IMR-90 (cell line): ENCODE results near the gene TMC1. TPM values are rescaled to one million over a fixed set of nuclear protein-coding genes. Genes with fewer than 3 reads are reported as not detected.

Source experiments
- ATAC-seq: fragments of 200-7000 bp; cut with Tn5 transposase; 2 replicates; pipeline ENCODE4 v1.9.1; 2020; ENCODE audit warnings: low read depth, mild to moderate bottlenecking, moderate library complexity
- BruUV-seq: library from RNA; stranded (reverse); fragments of 400-500 nt; replicated peaks from 2 replicates; lab custom pipeline; 2021; lab: Mats Ljungman, UMichigan
- CTCF ChIA-PET: fragments of 300-600 bp; formaldehyde crosslinking; extraction: SDS; loops from one replicate; lab custom pipeline; 2021; ENCODE audit warnings: antibody characterized with exemption; lab: Yijun Ruan, JAX
- POLR2A ChIA-PET: fragments of 300-600 bp; sonication (Branson Sonifier 250); formaldehyde crosslinking; loops from one replicate; lab custom pipeline; 2022; ENCODE audit warnings: antibody characterized with exemption; ENCODE audit not compliant: unreplicated experiment; lab: Charles Lee
- DNase-seq: peaks from one replicate; pipeline ENCODE4 v3.0.0; 2013
- H2AFZ ChIP-seq: replicated peaks from 2 replicates; pipeline ENCODE3; 2013; ENCODE audit warnings: low read length, mild to moderate bottlenecking; ENCODE audit not compliant: poor library complexity
- H2AK5ac ChIP-seq: 2 replicates; pipeline ENCODE4 v1.6.1; 2013; ENCODE audit warnings: low read depth, low read length, inconsistent platforms
- H2AK9ac ChIP-seq: replicated peaks from 2 replicates; pipeline ENCODE3; 2013; ENCODE audit warnings: mild to moderate bottlenecking, low read depth, low read length, moderate library complexity; ENCODE audit not compliant: poor library complexity
- H2BK120ac ChIP-seq: 2 replicates; pipeline ENCODE4 v1.6.1; 2013; ENCODE audit warnings: low read depth, low read length, inconsistent platforms
- H2BK15ac ChIP-seq: 3 replicates; pipeline ENCODE4 v1.6.1; 2013; ENCODE audit warnings: low read depth, low read length, inconsistent platforms
- H2BK20ac ChIP-seq: 2 replicates; pipeline ENCODE4 v1.6.1; 2013; ENCODE audit warnings: low read depth, mild to moderate bottlenecking, inconsistent platforms, low read length, moderate library complexity
- H2BK5ac ChIP-seq: 2 replicates; pipeline ENCODE4 v1.6.1; 2013; ENCODE audit warnings: mild to moderate bottlenecking, low read depth, low read length, inconsistent platforms; ENCODE audit not compliant: poor library complexity, severe bottlenecking
- H3K14ac ChIP-seq: replicated peaks from 2 replicates; pipeline ENCODE4 v1.6.1; 2013; ENCODE audit warnings: low read depth, low read length, inconsistent platforms
- H3K18ac ChIP-seq: 2 replicates; pipeline ENCODE4 v1.6.1; 2013; ENCODE audit warnings: low read depth, low read length, control low read depth
- H3K23ac ChIP-seq: 2 replicates; pipeline ENCODE4 v1.6.1; 2013; ENCODE audit warnings: low read depth, low read length, inconsistent platforms
- H3K27ac ChIP-seq: 2 replicates; pipeline ENCODE4 v1.5.1; 2013; ENCODE audit warnings: mild to moderate bottlenecking, control low read depth, low read length; ENCODE audit not compliant: insufficient read depth
- H3K27me3 ChIP-seq: 2 replicates; pipeline ENCODE4 v1.6.1; 2013; ENCODE audit warnings: low read length; ENCODE audit not compliant: control insufficient read depth, insufficient read depth
- H3K36me3 ChIP-seq: 2 replicates; pipeline ENCODE4 v1.6.1; 2013; ENCODE audit warnings: low read length, mixed read lengths; ENCODE audit not compliant: control insufficient read depth, insufficient read depth
- H3K4ac ChIP-seq: 2 replicates; pipeline ENCODE4 v1.6.1; 2013; ENCODE audit warnings: low read depth, low read length, inconsistent platforms
- H3K4me1 ChIP-seq: 2 replicates; pipeline ENCODE4 v1.6.1; 2013; ENCODE audit warnings: low read length, mixed read lengths; ENCODE audit not compliant: control insufficient read depth, insufficient read depth
- H3K4me2 ChIP-seq: 2 replicates; pipeline ENCODE4 v1.6.1; 2013; ENCODE audit warnings: low read depth, mild to moderate bottlenecking, control low read depth, low read length, moderate library complexity
- H3K4me3 ChIP-seq: 2 replicates; pipeline ENCODE4 v1.5.1; 2013; ENCODE audit warnings: low read depth, mild to moderate bottlenecking, control low read depth, low read length, moderate library complexity; ENCODE audit not compliant: insufficient read depth
- H3K56ac ChIP-seq: 2 replicates; pipeline ENCODE4 v1.6.1; 2013; ENCODE audit warnings: low read length, inconsistent platforms; ENCODE audit not compliant: insufficient read depth; ENCODE audit errors: extremely low read depth
- H3K79me1 ChIP-seq, 2 experiments: 2 replicates each; pipeline ENCODE4 v1.6.1; 2013; ENCODE audit warnings: low read length in 2 of 2, inconsistent platforms in 1 of 2, low read depth in 1 of 2
- H3K9ac ChIP-seq: 2 replicates; pipeline ENCODE4 v1.6.1; 2013; ENCODE audit warnings: low read depth, low read length, control low read depth
- H3K9me1 ChIP-seq: 2 replicates; pipeline ENCODE4 v1.6.1; 2013; ENCODE audit warnings: low read length, inconsistent platforms; ENCODE audit not compliant: insufficient read depth
- H3K9me3 ChIP-seq: 2 replicates; pipeline ENCODE4 v1.6.1; 2013; ENCODE audit warnings: low read length; ENCODE audit not compliant: control insufficient read depth, insufficient read depth
- H4K20me1 ChIP-seq: 2 replicates; pipeline ENCODE4 v1.6.1; 2013; ENCODE audit warnings: low read length, inconsistent platforms; ENCODE audit not compliant: insufficient read depth
- H4K5ac ChIP-seq: 2 replicates; pipeline ENCODE4 v1.6.1; 2013; ENCODE audit warnings: mild to moderate bottlenecking, low read depth, low read length, control low read depth
- H4K8ac ChIP-seq, 2 experiments: 2 replicates each; pipeline ENCODE4 v1.6.1; 2013; ENCODE audit warnings: low read depth in 2 of 2, low read length in 2 of 2, control low read depth in 1 of 2, inconsistent platforms in 1 of 2
- H4K91ac ChIP-seq: 2 replicates; pipeline ENCODE4 v1.6.1; 2013; ENCODE audit warnings: low read depth, low read length, inconsistent platforms; ENCODE audit not compliant: insufficient read depth
- BHLHE40 ChIP-seq: fragments of 150-350 bp; IDR thresholded peaks from 2 replicates; pipeline ENCODE4 v1.6.1; 2016; ENCODE audit warnings: mild to moderate bottlenecking, low read depth, low read length
- CEBPB ChIP-seq: IDR thresholded peaks from 2 replicates; pipeline ENCODE4 v1.6.1; 2012; ENCODE audit warnings: low read depth, low read length, improper control_type of control experiment
- CHD1 ChIP-seq: IDR thresholded peaks from 2 replicates; pipeline ENCODE4 v1.6.1; 2012; ENCODE audit warnings: low read depth, low read length, improper control_type of control experiment
- ELK1 ChIP-seq: fragments of 150-350 bp; IDR thresholded peaks from 2 replicates; pipeline ENCODE4 v1.6.1; 2016; ENCODE audit warnings: low read depth, mild to moderate bottlenecking, low read length, moderate library complexity, borderline replicate concordance
- FOS ChIP-seq: fragments of 150-350 bp; IDR thresholded peaks from 2 replicates; pipeline ENCODE4 v1.6.1; 2016; ENCODE audit warnings: low read depth, low read length
- MAFK ChIP-seq: IDR thresholded peaks from 2 replicates; pipeline ENCODE4 v1.6.1; 2012; ENCODE audit warnings: low read depth, low read length, improper control_type of control experiment
- MAZ ChIP-seq: IDR thresholded peaks from 2 replicates; pipeline ENCODE4 v1.6.1; 2012; ENCODE audit warnings: low read depth, mild to moderate bottlenecking, low read length, improper control_type of control experiment, moderate library complexity, borderline replicate concordance
- MXI1 ChIP-seq: IDR thresholded peaks from 2 replicates; pipeline ENCODE4 v1.6.1; 2012; ENCODE audit warnings: low read depth, mild to moderate bottlenecking, low read length, moderate library complexity, borderline replicate concordance
- NFE2L2 ChIP-seq: fragments of 150-350 bp; IDR thresholded peaks from 2 replicates; pipeline ENCODE4 v1.6.1; 2016; ENCODE audit warnings: low read depth, mild to moderate bottlenecking, low read length
- POLR2A ChIP-seq: IDR thresholded peaks from 2 replicates; pipeline ENCODE4 v1.6.1; 2012; ENCODE audit warnings: mild to moderate bottlenecking, low read depth, low read length
- RAD21 ChIP-seq: IDR thresholded peaks from 2 replicates; pipeline ENCODE4 v1.6.1; 2012; ENCODE audit warnings: low read length, improper control_type of control experiment
- RCOR1 ChIP-seq: IDR thresholded peaks from 2 replicates; pipeline ENCODE4 v1.6.1; 2012; ENCODE audit warnings: mild to moderate bottlenecking, low read length, improper control_type of control experiment; ENCODE audit not compliant: insufficient replicate concordance
- RFX5 ChIP-seq: IDR thresholded peaks from 2 replicates; pipeline ENCODE4 v1.8.0; 2012; ENCODE audit warnings: low read depth, mild to moderate bottlenecking, low read length, moderate library complexity
- SMC3 ChIP-seq: fragments of 150-350 bp; IDR thresholded peaks from 2 replicates; pipeline ENCODE4 v1.6.1; 2016; ENCODE audit warnings: low read depth, mild to moderate bottlenecking, antibody characterized with exemption, low read length, moderate library complexity
- WGBS, 2 experiments: methylation state at CpG; one replicate each; pipeline versions ENCODE4 v1.1.5 to v1.1.7; 2013; ENCODE audit warnings: missing lambda C conversion rate in 2 of 2; ENCODE audit not compliant: insufficient read length in 1 of 2; ENCODE audit errors: extremely low coverage in 2 of 2; 5-methylcytosine and 5-hydroxymethylcytosine counted together
- dilution Hi-C: fragments of 300-500 bp; cut with HindIII; formaldehyde crosslinking; loops from one replicate; pipeline ENCODE4 v1.14.3; 2018; ENCODE audit warnings: low sequenced_read_pairs; ENCODE audit not compliant: unreplicated experiment
- in situ Hi-C: fragments of 300-500 bp; cut with MboI; formaldehyde crosslinking; loops from 3 replicates; pipeline ENCODE4 v1.14.3; 2019; ENCODE audit warnings: low sequenced_read_pairs, inconsistent platforms, mixed read lengths
- intact Hi-C: fragments of 100-400 bp; cut with micrococcal nuclease; formaldehyde crosslinking; loops from 2 replicates; pipeline ENCODE4 v1.10.0; 2022
- polyA plus RNA-seq, 3 experiments: library from polyadenylated mRNA; depleted of rRNA; stranded (reverse); fragments of >200 nt; gene quantifications; 2 replicates each; pipeline ENCODE4 v1.2.3, GENCODE V29; 2012; ENCODE audit warnings: low replicate concordance in 1 of 3
- total RNA-seq: library from RNA; depleted of rRNA; stranded (reverse); fragments of >200 nt; gene quantifications from 2 replicates; pipeline ENCODE4 v1.2.3, GENCODE V29; 2012
- TF ChIP-seq, protein P1 (sequence below): fragments of 150-350 bp; IDR thresholded peaks from 2 replicates; pipeline ENCODE4 v1.6.1; 2017; ENCODE audit warnings: mild to moderate bottlenecking, antibody characterized with exemption, low read length, low read depth
- TF ChIP-seq, protein P2 (sequence below): conservative IDR thresholded peaks from 2 replicates; pipeline ENCODE4 v1.5.1; 2012; ENCODE audit warnings: mild to moderate bottlenecking, low read depth, low read length, improper control_type of control experiment

Gene TMC1
- total and polyA plus RNA-seq, 2 of the 4 experiments (the other 2 are of a cell fraction), result not detected

DNA sequence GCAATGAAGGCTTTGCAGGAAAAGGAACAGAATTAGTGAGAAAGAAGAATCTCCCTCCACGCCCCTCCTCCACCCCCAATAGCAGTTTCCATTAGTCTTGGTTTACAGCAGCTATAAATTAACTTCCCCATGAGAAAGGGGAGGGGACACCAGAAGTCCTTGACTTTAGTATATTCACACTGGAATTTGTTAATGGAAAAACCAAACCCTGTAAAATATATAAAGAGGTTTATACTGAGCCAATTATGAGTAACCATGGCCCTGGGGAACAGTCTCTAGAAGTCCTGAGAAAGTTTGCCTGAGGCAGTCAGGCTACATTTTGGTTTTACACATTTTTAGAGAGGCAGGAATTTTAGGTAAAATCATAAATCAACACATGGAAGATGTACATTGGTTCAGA is 342.9 kb downstream of the TMC1 start:
- DNase-seq, result no peak

More for the DNA sequence above, 342.9 kb downstream of the TMC1 start:
- Histone ChIP-seq H3K9me3 (no peaks in the 10 kb centered on the region), H3K9me1 (no peaks in the 10 kb centered on the region), H3K23ac (no peak overlapping the region), H4K5ac (no peak overlapping the region), H3K27me3 (no peaks in the 10 kb centered on the region), H2BK120ac (no peak overlapping the region), H4K91ac (no peak overlapping the region), H4K20me1 (no peaks in the 10 kb centered on the region), H3K9ac (no peak overlapping the region), H2AFZ (no peak overlapping the region), H3K79me1 (no peaks in the 10 kb centered on the region), H3K4me2 (no peak overlapping the region), H3K36me3 (no peaks in the 10 kb centered on the region), H2BK20ac (no peak overlapping the region), H3K4me3 (no peak overlapping the region), H2BK5ac (no peak overlapping the region), H3K14ac (no peak overlapping the region), H3K4me1 (no peaks in the 10 kb centered on the region), H2AK5ac (no peak overlapping the region), H4K8ac (no peak overlapping the region), H3K18ac (no peak overlapping the region), H2AK9ac (no peak overlapping the region), H3K56ac (no peak overlapping the region), H3K27ac (no peak overlapping the region), H3K4ac (no peak overlapping the region), H2BK15ac (no peak overlapping the region)
- in situ Hi-C loops (no loop called here), dilution Hi-C loops (no loop called here), intact Hi-C loops (no loop called here)
- no peak for ATAC-seq
- no TSS peak for BruUV-seq
- no peak for TF ChIP-seq SMC3
- TF ChIP-seq CEBPB, result no peak
- no peak for TF ChIP-seq MXI1
- TF ChIP-seq POLR2A, result no peak
- no peak for TF ChIP-seq BHLHE40
- TF ChIP-seq, protein P1, sequence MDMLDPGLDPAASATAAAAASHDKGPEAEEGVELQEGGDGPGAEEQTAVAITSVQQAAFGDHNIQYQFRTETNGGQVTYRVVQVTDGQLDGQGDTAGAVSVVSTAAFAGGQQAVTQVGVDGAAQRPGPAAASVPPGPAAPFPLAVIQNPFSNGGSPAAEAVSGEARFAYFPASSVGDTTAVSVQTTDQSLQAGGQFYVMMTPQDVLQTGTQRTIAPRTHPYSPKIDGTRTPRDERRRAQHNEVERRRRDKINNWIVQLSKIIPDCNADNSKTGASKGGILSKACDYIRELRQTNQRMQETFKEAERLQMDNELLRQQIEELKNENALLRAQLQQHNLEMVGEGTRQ, result no peak
- no peak for TF ChIP-seq RFX5
- TF ChIP-seq, protein P2, sequence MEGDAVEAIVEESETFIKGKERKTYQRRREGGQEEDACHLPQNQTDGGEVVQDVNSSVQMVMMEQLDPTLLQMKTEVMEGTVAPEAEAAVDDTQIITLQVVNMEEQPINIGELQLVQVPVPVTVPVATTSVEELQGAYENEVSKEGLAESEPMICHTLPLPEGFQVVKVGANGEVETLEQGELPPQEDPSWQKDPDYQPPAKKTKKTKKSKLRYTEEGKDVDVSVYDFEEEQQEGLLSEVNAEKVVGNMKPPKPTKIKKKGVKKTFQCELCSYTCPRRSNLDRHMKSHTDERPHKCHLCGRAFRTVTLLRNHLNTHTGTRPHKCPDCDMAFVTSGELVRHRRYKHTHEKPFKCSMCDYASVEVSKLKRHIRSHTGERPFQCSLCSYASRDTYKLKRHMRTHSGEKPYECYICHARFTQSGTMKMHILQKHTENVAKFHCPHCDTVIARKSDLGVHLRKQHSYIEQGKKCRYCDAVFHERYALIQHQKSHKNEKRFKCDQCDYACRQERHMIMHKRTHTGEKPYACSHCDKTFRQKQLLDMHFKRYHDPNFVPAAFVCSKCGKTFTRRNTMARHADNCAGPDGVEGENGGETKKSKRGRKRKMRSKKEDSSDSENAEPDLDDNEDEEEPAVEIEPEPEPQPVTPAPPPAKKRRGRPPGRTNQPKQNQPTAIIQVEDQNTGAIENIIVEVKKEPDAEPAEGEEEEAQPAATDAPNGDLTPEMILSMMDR, result no peak
- TF ChIP-seq MAZ, result no peak
- TF ChIP-seq NFE2L2, result no peak
- no peak for TF ChIP-seq FOS
- TF ChIP-seq ELK1, result no peak
- no peak for TF ChIP-seq CHD1
- no peak for TF ChIP-seq MAFK
- TF ChIP-seq RAD21, result no peak
- no peak for TF ChIP-seq RCOR1
- ChIA-PET POLR2A (no interaction called here), CTCF (no interaction called here)
- no CpG with 5 or more reads among the region's 1 CpG for WGBS, 2 experiments
